ENCODE results near the gene FCER1G.

FCER1G gene

GRCh38 chr1:161188381-161188780 lies 26.7 kb upstream of the FCER1G start:
- no peak for DNase-seq (ENCODE audit: low spot score)

GRCh38 chr1:161189036-161189435 lies 26.1 kb upstream of the FCER1G start:
- no peak for DNase-seq (ENCODE audit: low spot score)

- DNase-seq (ENCODE audit: low spot score), result no peak
Measured at GRCh38 chr1:161190962-161191521, 24.1 kb upstream of the FCER1G start.

- no peak for DNase-seq (ENCODE audit: low spot score)
Measured at GRCh38 chr1:161191971-161192370, 23.1 kb upstream of the FCER1G start.

- peak; percentile 73 for DNase-seq (ENCODE audit: low spot score)
Measured at GRCh38 chr1:161192476-161193465, 22.3 kb upstream of the FCER1G start.

GRCh38 chr1:161193561-161194235 lies 21.4 kb upstream of the FCER1G start:
- DNase-seq (ENCODE audit: low spot score), result no peak

- no peak for DNase-seq (ENCODE audit: low spot score)
Measured at GRCh38 chr1:161195171-161195570, 19.9 kb upstream of the FCER1G start.

GRCh38 chr1:161196111-161196510 lies 19.0 kb upstream of the FCER1G start:
- DNase-seq (ENCODE audit: low spot score), result no peak

- DNase-seq (ENCODE audit: low spot score), result no peak
Measured at GRCh38 chr1:161196521-161197451, 18.3 kb upstream of the FCER1G start.

GRCh38 chr1:161197560-161198193 lies 17.4 kb upstream of the FCER1G start:
- no peak for DNase-seq (ENCODE audit: low spot score)

- DNase-seq (ENCODE audit: low spot score), result no peak
Measured at GRCh38 chr1:161198194-161198896, 16.8 kb upstream of the FCER1G start.

GRCh38 chr1:161198897-161199431 lies 16.1 kb upstream of the FCER1G start, which contains the start of gene ADAMTS4:
Gene ADAMTS4 (minus strand): TSS chr1:161199054. CDS start chr1:161198627, 427 bp downstream.
- peak; percentile 83 for DNase-seq (ENCODE audit: low spot score)

- peak; percentile 55 for DNase-seq (ENCODE audit: low spot score)
Measured at GRCh38 chr1:161199506-161200139, 15.5 kb upstream of the FCER1G start.

GRCh38 chr1:161200421-161200991 lies 14.6 kb upstream of the FCER1G start:
- DNase-seq (ENCODE audit: low spot score), result peak; percentile 80

GRCh38 chr1:161200992-161201835 lies 13.9 kb upstream of the FCER1G start:
- peak; percentile 90 for DNase-seq (ENCODE audit: low spot score)

GRCh38 chr1:161201836-161202712 lies 13.0 kb upstream of the FCER1G start, which contains the start of gene NDUFS2:
Gene NDUFS2 (plus strand): TSS chr1:161202367. CDS start chr1:161202386, 19 bp downstream.
- DNase-seq (ENCODE audit: low spot score), result peak; percentile 97
